CD4-positive, alpha-beta T cell (primary cell): Measurements from ENCODE around the gene SH3BP5. TPM values are rescaled to one million over a fixed set of nuclear protein-coding genes. Genes with fewer than 3 reads are reported as not detected.

Experiments used
- ATAC-seq: fragments of 200-7000 bp; cut with Tn5 transposase; one replicate; pipeline ENCODE4 v1.10.0; 2022; ENCODE audit warnings: mild to moderate bottlenecking; ENCODE audit not compliant: poor library complexity
- CTCF ChIA-PET: fragments of 350-600 bp; sonication (Branson Sonifier 250); formaldehyde crosslinking; loops from one replicate; lab custom pipeline; 2021; ENCODE audit warnings: antibody characterized with exemption, inconsistent platforms; lab: Charles Lee
- POLR2A ChIA-PET: fragments of 350-600 bp; sonication (Branson Sonifier 250); formaldehyde crosslinking; loops from one replicate; lab custom pipeline; 2021; ENCODE audit warnings: antibody characterized with exemption, inconsistent platforms; lab: Charles Lee
- DNase-seq, 14 experiments: peaks; one replicate each; pipeline ENCODE4 v3.0.0-alpha.2; 2013 to 2020; ENCODE audit warnings: mixed read lengths in 2 of 14
- H3K27ac ChIP-seq, 2 donors: one replicate each; pipeline versions ENCODE4 v1.5.1 to v1.7.0; 2013; ENCODE audit warnings: low read length in 2 of 2, low read depth in 1 of 2, mild to moderate bottlenecking in 1 of 2
- H3K27me3 ChIP-seq, 2 experiments: 1 replicate in 1 of 2; 2 replicates in 1 of 2; pipeline versions ENCODE4 v1.6.1 to v1.7.0; 2013; ENCODE audit warnings: low read length in 2 of 2, control low read depth in 1 of 2, mild to moderate bottlenecking in 1 of 2, moderate library complexity in 1 of 2; ENCODE audit not compliant: insufficient read depth in 2 of 2, control insufficient read depth in 1 of 2
- H3K36me3 ChIP-seq: one replicate; pipeline ENCODE4 v1.6.1; 2013; ENCODE audit warnings: low read length, control low read depth; ENCODE audit not compliant: insufficient read depth
- H3K4me1 ChIP-seq: one replicate; pipeline ENCODE4 v1.6.1; 2013; ENCODE audit warnings: low read length, control low read depth; ENCODE audit not compliant: insufficient read depth
- H3K4me3 ChIP-seq: one replicate; pipeline ENCODE4 v1.5.1; 2013; ENCODE audit warnings: mild to moderate bottlenecking, low read length, moderate library complexity
- H3K9me3 ChIP-seq, 2 experiments: 1 replicate in 1 of 2; 2 replicates in 1 of 2; pipeline versions ENCODE4 v1.6.1 to v1.7.0; 2013; ENCODE audit warnings: low read length in 2 of 2, mild to moderate bottlenecking in 2 of 2, control low read depth in 1 of 2, moderate library complexity in 1 of 2; ENCODE audit not compliant: control insufficient read depth in 1 of 2, insufficient read depth in 1 of 2
- H3K27ac Mint-ChIP-seq: one replicate; pipeline ENCODE4 v1.8.0; 2020; ENCODE audit warnings: mixed read lengths
- H3K27me3 Mint-ChIP-seq: one replicate; pipeline ENCODE4 v1.8.0; 2021; ENCODE audit warnings: mixed read lengths
- H3K36me3 Mint-ChIP-seq: one replicate; pipeline ENCODE4 v1.8.0; 2021; ENCODE audit warnings: low read depth, mixed read lengths
- H3K4me1 Mint-ChIP-seq: one replicate; pipeline ENCODE4 v1.8.0; 2021; ENCODE audit warnings: low read depth, mixed read lengths
- H3K4me3 Mint-ChIP-seq: one replicate; pipeline ENCODE4 v1.8.0; 2020; ENCODE audit warnings: mild to moderate bottlenecking, mixed read lengths
- H3K9me3 Mint-ChIP-seq: one replicate; pipeline ENCODE4 v1.8.0; 2020; ENCODE audit warnings: mixed read lengths
- intact Hi-C, 2 experiments: fragments of 100-400 bp; cut with DNase I in 1 of 2; cut with micrococcal nuclease in 1 of 2; formaldehyde crosslinking; loops; one replicate each; pipeline versions ENCODE4 v1.15.1 to v1.9.0; 2023 to 2025; cut with DNase I, micrococcal nuclease
- total RNA-seq, 174 experiments: library from RNA in 2 of 174; stranded (reverse) in 2 of 174; gene quantifications; one replicate each; pipeline ENCODE4 v1.2.3 and lab custom pipeline; 2021 to 2026
- TF ChIP-seq, protein P1 (sequence below): fragments of 200-600 bp; IDR thresholded peaks from one replicate; pipeline ENCODE4 v1.8.0; 2022; ENCODE audit warnings: antibody characterized with exemption, mild to moderate bottlenecking

SH3BP5 gene
- total RNA-seq, 2 experiments from 2014 or later = 16.8 to 17.7 TPM

DNA sequence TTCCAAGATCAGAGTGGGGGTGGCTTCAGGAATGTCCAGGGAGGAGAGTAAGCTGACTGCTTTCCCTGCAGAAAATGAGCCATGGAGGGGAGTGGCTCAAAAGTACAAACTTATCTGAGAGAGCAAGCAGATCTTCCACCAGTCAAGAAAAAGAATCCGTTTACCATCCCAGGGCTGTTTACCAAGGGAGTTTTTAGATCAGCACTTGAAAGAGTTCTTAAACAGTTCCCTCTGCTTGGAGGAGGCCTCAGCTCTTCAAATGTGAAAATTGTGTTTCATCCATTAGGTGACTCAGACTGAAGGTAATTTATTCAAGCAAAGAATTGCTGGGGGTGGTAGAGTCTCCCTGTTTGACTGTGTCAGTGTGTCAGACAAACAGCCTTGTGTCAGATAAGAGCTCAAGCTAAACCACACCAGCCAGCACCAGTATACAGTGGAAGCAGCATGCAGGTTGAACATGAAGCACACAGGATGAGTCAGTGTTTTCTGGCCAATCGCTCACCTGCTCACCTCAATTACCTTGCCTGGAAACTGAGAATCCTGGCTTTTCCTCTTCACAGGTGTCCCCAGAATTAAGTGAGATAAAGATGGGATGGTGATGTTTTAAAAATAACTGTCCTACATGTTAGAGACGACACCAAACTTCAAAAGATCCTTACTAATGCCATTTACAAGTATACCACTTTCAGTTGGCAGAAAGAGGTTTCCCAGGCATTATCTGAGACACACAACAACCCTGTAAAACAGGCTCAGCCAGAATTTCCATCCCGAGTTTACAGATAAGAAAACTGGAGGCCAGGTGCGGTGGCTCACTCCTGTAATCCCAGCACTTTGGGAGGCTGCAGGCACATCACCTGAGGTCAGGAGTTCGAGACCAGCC lies 21.7 kb downstream of the SH3BP5 start:
- Histone ChIP-seq H3K4me3 (no peak overlapping the region), H3K27ac (no peak overlapping the region), H3K36me3 (peaks cover 29% of the 10 kb centered on the region), H3K4me1 (peaks cover 74% of the 10 kb centered on the region), H3K9me3 (no peaks in the 10 kb centered on the region), H3K27me3 (no peaks in the 10 kb centered on the region)
- H3K27me3 Mint-ChIP-seq = no peaks in the 10 kb centered on the region
- ChIA-PET CTCF (interaction anchor here (1.0 to 1.9 kb wide), 4 partner anchors 19 to 43 kb away, joined by 3 to 17 read pairs (median 4); partner anchors contain the start of gene SH3BP5), POLR2A (interaction anchor here (0.6 to 1.5 kb wide), 7 partner anchors 10 to 86 kb away, joined by 3 to 9 read pairs (median 3); no protein-coding TSS in a partner anchor)
- H3K36me3 Mint-ChIP-seq = peaks cover 52% of the 10 kb centered on the region
- intact Hi-C loops = loop anchor here in 1 of 2 experiments (5.0 kb wide), 1 partner anchor 38 kb away; no protein-coding TSS in a partner anchor
- H3K4me3 Mint-ChIP-seq = peak overlapping the region; percentile 14
- H3K4me1 Mint-ChIP-seq = peaks cover 69% of the 10 kb centered on the region
- H3K9me3 Mint-ChIP-seq = no peaks in the 10 kb centered on the region
- TF ChIP-seq, protein P1, sequence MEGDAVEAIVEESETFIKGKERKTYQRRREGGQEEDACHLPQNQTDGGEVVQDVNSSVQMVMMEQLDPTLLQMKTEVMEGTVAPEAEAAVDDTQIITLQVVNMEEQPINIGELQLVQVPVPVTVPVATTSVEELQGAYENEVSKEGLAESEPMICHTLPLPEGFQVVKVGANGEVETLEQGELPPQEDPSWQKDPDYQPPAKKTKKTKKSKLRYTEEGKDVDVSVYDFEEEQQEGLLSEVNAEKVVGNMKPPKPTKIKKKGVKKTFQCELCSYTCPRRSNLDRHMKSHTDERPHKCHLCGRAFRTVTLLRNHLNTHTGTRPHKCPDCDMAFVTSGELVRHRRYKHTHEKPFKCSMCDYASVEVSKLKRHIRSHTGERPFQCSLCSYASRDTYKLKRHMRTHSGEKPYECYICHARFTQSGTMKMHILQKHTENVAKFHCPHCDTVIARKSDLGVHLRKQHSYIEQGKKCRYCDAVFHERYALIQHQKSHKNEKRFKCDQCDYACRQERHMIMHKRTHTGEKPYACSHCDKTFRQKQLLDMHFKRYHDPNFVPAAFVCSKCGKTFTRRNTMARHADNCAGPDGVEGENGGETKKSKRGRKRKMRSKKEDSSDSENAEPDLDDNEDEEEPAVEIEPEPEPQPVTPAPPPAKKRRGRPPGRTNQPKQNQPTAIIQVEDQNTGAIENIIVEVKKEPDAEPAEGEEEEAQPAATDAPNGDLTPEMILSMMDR = no peak
- DNase-seq (peak in 12 of 14 experiments; percentile 6 to 73 (median 46)), ATAC-seq (peak; percentile 92)
- peak overlapping the region; percentile 84 for H3K27ac Mint-ChIP-seq

DNA sequence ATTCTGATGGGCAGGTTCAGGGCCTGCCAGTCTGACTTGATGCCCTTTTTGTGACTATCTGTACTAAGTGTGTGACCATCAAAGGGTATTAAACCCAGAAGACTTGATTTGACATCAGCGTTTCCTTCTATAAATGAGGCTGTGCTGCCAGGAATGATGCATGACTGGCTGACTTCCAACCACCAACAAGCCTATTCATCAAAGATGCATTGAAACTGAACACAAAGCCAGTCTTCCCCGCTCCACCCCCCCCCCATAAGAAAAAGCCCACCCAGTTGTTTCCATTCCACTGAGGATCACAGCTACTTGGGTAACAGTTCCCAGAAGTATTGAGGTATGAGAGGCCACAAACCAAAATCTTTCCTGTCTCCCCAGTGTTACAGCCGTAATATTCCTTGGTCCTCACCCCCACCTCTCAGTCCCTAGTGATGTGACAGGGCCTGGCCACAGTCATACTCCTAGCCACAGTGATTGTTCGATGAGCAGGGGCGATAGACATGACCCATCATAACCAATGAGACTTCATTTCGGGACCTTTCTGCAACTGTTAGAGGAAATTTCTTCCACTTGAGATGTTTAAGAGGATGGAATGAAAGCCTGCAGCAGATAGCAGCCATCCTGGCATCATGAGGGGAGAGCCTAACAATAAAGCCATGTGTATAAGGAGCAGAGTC lies 22.6 kb downstream of the SH3BP5 start:
- peaks cover 29% of the 10 kb centered on the region for H3K36me3 ChIP-seq
- H3K9me3 ChIP-seq = no peaks in the 10 kb centered on the region
- CTCF ChIA-PET = interaction anchor here (1.0 to 1.9 kb wide), 4 partner anchors 18 to 42 kb away, joined by 3 to 17 read pairs (median 4); partner anchors contain the start of gene SH3BP5
- no peak for DNase-seq
- H3K4me3 Mint-ChIP-seq = peak overlapping the region; percentile 26
- intact Hi-C loops = loop anchor here (2.0 to 5.0 kb wide), 2 partner anchors 17 to 37 kb away; no protein-coding TSS in a partner anchor
- no peak for ATAC-seq
- no peaks in the 10 kb centered on the region for H3K9me3 Mint-ChIP-seq
- no peaks in the 10 kb centered on the region for H3K27me3 Mint-ChIP-seq
- H3K4me1 Mint-ChIP-seq = peaks cover 67% of the 10 kb centered on the region
- peaks cover 76% of the 10 kb centered on the region for H3K4me1 ChIP-seq
- POLR2A ChIA-PET = interaction anchor here (1.0 to 1.5 kb wide), 5 partner anchors 9 to 39 kb away, joined by 3 to 9 read pairs (median 3); no protein-coding TSS in a partner anchor
- H3K27ac ChIP-seq = no peak overlapping the region
- peak overlapping the region; percentile 84 for H3K27ac Mint-ChIP-seq
- no peaks in the 10 kb centered on the region for H3K27me3 ChIP-seq
- no peak overlapping the region for H3K4me3 ChIP-seq
- TF ChIP-seq, protein P1 = no peak
- peaks cover 59% of the 10 kb centered on the region for H3K36me3 Mint-ChIP-seq

DNA sequence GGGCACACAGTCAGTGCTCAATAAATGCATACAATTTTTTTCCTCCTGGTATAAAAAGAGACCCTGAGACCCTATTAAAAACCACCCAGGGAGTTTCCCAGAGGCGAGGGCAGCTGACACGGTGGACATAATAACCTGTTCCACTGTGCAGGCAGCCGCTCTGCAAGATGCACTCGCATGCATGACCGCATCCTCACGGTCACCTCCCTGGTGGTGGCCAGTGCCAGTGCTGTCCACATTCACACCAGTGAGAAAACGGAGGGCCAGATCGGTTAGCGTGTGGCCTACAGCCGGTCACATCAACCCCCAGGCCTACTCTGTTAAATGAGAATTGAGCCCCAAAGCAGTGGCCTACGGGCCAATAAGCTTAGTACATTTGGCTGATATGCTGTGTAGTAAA lies 24.8 kb downstream of the SH3BP5 start:
- Mint-ChIP-seq H3K27ac (peak overlapping the region; percentile 33), H3K4me1 (peaks cover 69% of the 10 kb centered on the region), H3K36me3 (peaks cover 72% of the 10 kb centered on the region), H3K9me3 (no peaks in the 10 kb centered on the region), H3K4me3 (no peak overlapping the region), H3K27me3 (no peaks in the 10 kb centered on the region)
- POLR2A ChIA-PET = interaction anchor here (0.8 kb wide), 1 partner anchor 16 kb away, joined by 3 read pairs; no protein-coding TSS in a partner anchor
- TF ChIP-seq, protein P1 = no peak
- Histone ChIP-seq H3K36me3 (peaks cover 46% of the 10 kb centered on the region), H3K27ac (no peak overlapping the region), H3K4me1 (peaks cover 72% of the 10 kb centered on the region), H3K4me3 (no peak overlapping the region), H3K9me3 (no peaks in the 10 kb centered on the region), H3K27me3 (no peaks in the 10 kb centered on the region)
- intact Hi-C loops = no loop called here
- ATAC-seq (no peak), DNase-seq (no peak)
- CTCF ChIA-PET = interaction anchor here (1.8 kb wide), 1 partner anchor 40 kb away, joined by 6 read pairs; no protein-coding TSS in a partner anchor
